Activated CD4-positive, CD25-positive, alpha-beta regulatory T cell treated with anti-CD3 and anti-CD28 coated beads, Interleukin-2, amount 50 U/mL, for 72 hours (primary cell): ENCODE measurements around the gene S100A6.
"Not testable (repeated sequence)": the region's sequence is repeated elsewhere in the genome, so short reads cannot be mapped to it uniquely, and the experiment has no call there.

Experiments used
- DNase-seq: peaks from one replicate; pipeline ENCODE4 v3.0.0; 2021

Gene S100A6

GRCh38 chr1:153535242-153536011 is at the start of gene S100A6:
S100A6 (minus strand) TSS chr1:153535991; CDS start chr1:153535339, 652 bp downstream.
- peak; percentile 58 for DNase-seq

GRCh38 chr1:153585006-153585405 is 49.2 kb upstream of the S100A6 start:
- DNase-seq, result no peak

GRCh38 chr1:153583976-153584375 is 48.2 kb upstream of the S100A6 start:
- DNase-seq, result no peak

GRCh38 chr1:153583514-153583913 is 47.7 kb upstream of the S100A6 start:
- not testable (repeated sequence) for DNase-seq

- DNase-seq, result not testable (repeated sequence)
Observed at GRCh38 chr1:153582836-153583235, 47.0 kb upstream of the S100A6 start.

- DNase-seq, result no peak
Observed at GRCh38 chr1:153578936-153579335, 43.1 kb upstream of the S100A6 start.

- no peak for DNase-seq
Observed at GRCh38 chr1:153578490-153578889, 42.7 kb upstream of the S100A6 start.

- no peak for DNase-seq
Observed at GRCh38 chr1:153577624-153578051, 41.8 kb upstream of the S100A6 start.

GRCh38 chr1:153577138-153577537 is 41.3 kb upstream of the S100A6 start:
- no peak for DNase-seq

- DNase-seq, result not testable (repeated sequence)
Observed at GRCh38 chr1:153575497-153575896, 39.7 kb upstream of the S100A6 start.

GRCh38 chr1:153575081-153575491 is 39.3 kb upstream of the S100A6 start:
- not testable (repeated sequence) for DNase-seq

- DNase-seq, result no peak
Observed at GRCh38 chr1:153573351-153573750, 37.6 kb upstream of the S100A6 start.

- DNase-seq, result no peak
Observed at GRCh38 chr1:153572569-153573015, 36.8 kb upstream of the S100A6 start.

- DNase-seq, result no peak
Observed at GRCh38 chr1:153571706-153572105, 35.9 kb upstream of the S100A6 start.

- DNase-seq, result no peak
Observed at GRCh38 chr1:153570874-153571273, 35.1 kb upstream of the S100A6 start.

GRCh38 chr1:153569465-153569864 is 33.7 kb upstream of the S100A6 start:
- DNase-seq, result no peak

- peak; percentile 84 for DNase-seq
Observed at GRCh38 chr1:153568367-153569099, 32.7 kb upstream of the S100A6 start.

GRCh38 chr1:153567621-153568366 is 32.0 kb upstream of the S100A6 start:
- peak; percentile 52 for DNase-seq

GRCh38 chr1:153566414-153567371 is 30.9 kb upstream of the S100A6 start:
- DNase-seq, result peak; percentile 81

GRCh38 chr1:153565529-153566374 is 30.0 kb upstream of the S100A6 start, which contains the start of gene S100A2:
S100A2 (minus strand) TSS chr1:153565844; CDS start chr1:153563877, 1,967 bp downstream.
- peak; percentile 60 for DNase-seq

GRCh38 chr1:153563991-153564390 is 28.2 kb upstream of the S100A6 start:
- no peak for DNase-seq
